Measurements from ENCODE around the gene ZMYND8. TPM values are rescaled to one million over a fixed set of nuclear protein-coding genes. Genes with fewer than 3 reads are reported as not detected.

ZMYND8 gene
- total and polyA plus RNA-seq, 10 of the 15 experiments (the other 5 are each of a cell fraction or from before 2014, with no cell fraction given) = 12.9 to 54.8 (median 23.1) TPM

DNA sequence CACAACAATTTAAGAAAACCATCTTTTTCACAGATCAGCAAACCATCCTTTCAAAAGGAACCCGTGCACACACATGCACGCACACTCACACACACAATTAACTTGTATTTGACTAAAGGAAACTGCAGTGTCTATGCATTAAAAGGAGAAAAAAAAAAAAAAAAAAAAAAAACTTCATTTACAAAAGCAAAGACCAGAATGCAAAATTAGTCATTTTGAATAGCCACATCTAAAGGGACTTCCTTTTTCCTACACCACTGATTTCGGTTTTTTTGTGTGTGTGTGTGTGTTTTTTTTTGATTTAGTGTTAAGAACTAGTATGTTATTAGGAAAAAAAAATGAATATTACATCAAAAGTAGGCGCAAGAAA lies 6.3 kb downstream of the ZMYND8 start (continued):
- TF ChIP-seq, protein P1, sequence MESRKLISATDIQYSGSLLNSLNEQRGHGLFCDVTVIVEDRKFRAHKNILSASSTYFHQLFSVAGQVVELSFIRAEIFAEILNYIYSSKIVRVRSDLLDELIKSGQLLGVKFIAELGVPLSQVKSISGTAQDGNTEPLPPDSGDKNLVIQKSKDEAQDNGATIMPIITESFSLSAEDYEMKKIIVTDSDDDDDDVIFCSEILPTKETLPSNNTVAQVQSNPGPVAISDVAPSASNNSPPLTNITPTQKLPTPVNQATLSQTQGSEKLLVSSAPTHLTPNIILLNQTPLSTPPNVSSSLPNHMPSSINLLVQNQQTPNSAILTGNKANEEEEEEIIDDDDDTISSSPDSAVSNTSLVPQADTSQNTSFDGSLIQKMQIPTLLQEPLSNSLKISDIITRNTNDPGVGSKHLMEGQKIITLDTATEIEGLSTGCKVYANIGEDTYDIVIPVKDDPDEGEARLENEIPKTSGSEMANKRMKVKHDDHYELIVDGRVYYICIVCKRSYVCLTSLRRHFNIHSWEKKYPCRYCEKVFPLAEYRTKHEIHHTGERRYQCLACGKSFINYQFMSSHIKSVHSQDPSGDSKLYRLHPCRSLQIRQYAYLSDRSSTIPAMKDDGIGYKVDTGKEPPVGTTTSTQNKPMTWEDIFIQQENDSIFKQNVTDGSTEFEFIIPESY (IDR thresholded peaks at IDR 0.05) = no peak
- TF ChIP-seq GATAD2B (conservative IDR thresholded peaks at IDR 0.05; ENCODE audit: low read depth) (no peak), IKZF2 (IDR thresholded peaks at IDR 0.05) (no peak), ATF7 (IDR thresholded peaks at IDR 0.05; ENCODE audit: low read depth) (peak; percentile 46; the same call in 1 of the 2 replicates), HDAC6 (IDR thresholded peaks at IDR 0.05; ENCODE audit: unreplicated experiment) (no peak), PAX5 (IDR thresholded peaks at IDR 0.05; ENCODE audit: borderline replicate concordance, low read depth, low read length) (no peak), STAT3 (IDR thresholded peaks at IDR 0.05; ENCODE audit: low read depth, low read length) (no peak), FOXM1 (IDR thresholded peaks at IDR 0.05; ENCODE audit: low read depth, low read length) (peak; percentile 81; the same call in 1 of the 2 replicates), FOS (IDR thresholded peaks at IDR 0.05; ENCODE audit: borderline replicate concordance, extremely low read depth, insufficient read length) (no peak), SMAD1 (IDR thresholded peaks at IDR 0.05; ENCODE audit: low read depth, partially characterized antibody) (no peak), RAD21 (IDR thresholded peaks at IDR 0.05; ENCODE audit: insufficient read depth, low read depth, low read length) (no peak), CBX5 (IDR thresholded peaks at IDR 0.05; ENCODE audit: low read depth) (no peak), RELA (IDR thresholded peaks at IDR 0.05; ENCODE audit: borderline replicate concordance, partially characterized antibody) (no peak)
- TF ChIP-seq, protein P2, sequence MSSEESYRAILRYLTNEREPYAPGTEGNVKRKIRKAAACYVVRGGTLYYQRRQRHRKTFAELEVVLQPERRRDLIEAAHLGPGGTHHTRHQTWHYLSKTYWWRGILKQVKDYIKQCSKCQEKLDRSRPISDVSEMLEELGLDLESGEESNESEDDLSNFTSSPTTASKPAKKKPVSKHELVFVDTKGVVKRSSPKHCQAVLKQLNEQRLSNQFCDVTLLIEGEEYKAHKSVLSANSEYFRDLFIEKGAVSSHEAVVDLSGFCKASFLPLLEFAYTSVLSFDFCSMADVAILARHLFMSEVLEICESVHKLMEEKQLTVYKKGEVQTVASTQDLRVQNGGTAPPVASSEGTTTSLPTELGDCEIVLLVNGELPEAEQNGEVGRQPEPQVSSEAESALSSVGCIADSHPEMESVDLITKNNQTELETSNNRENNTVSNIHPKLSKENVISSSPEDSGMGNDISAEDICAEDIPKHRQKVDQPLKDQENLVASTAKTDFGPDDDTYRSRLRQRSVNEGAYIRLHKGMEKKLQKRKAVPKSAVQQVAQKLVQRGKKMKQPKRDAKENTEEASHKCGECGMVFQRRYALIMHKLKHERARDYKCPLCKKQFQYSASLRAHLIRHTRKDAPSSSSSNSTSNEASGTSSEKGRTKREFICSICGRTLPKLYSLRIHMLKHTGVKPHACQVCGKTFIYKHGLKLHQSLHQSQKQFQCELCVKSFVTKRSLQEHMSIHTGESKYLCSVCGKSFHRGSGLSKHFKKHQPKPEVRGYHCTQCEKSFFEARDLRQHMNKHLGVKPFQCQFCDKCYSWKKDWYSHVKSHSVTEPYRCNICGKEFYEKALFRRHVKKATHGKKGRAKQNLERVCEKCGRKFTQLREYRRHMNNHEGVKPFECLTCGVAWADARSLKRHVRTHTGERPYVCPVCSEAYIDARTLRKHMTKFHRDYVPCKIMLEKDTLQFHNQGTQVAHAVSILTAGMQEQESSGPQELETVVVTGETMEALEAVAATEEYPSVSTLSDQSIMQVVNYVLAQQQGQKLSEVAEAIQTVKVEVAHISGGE (CRISPR knock-in tag; IDR thresholded peaks at IDR 0.05) = no peak
- TF ChIP-seq, protein P3, sequence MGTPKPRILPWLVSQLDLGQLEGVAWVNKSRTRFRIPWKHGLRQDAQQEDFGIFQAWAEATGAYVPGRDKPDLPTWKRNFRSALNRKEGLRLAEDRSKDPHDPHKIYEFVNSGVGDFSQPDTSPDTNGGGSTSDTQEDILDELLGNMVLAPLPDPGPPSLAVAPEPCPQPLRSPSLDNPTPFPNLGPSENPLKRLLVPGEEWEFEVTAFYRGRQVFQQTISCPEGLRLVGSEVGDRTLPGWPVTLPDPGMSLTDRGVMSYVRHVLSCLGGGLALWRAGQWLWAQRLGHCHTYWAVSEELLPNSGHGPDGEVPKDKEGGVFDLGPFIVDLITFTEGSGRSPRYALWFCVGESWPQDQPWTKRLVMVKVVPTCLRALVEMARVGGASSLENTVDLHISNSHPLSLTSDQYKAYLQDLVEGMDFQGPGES (IDR thresholded peaks at IDR 0.05) = no peak
- TF ChIP-seq, protein P4, sequence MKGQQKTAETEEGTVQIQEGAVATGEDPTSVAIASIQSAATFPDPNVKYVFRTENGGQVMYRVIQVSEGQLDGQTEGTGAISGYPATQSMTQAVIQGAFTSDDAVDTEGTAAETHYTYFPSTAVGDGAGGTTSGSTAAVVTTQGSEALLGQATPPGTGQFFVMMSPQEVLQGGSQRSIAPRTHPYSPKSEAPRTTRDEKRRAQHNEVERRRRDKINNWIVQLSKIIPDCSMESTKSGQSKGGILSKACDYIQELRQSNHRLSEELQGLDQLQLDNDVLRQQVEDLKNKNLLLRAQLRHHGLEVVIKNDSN (IDR thresholded peaks at IDR 0.05; ENCODE audit: borderline replicate concordance, extremely low read length, insufficient read depth, low read depth, low read length) = no peak
- TF ChIP-seq, protein P5, sequence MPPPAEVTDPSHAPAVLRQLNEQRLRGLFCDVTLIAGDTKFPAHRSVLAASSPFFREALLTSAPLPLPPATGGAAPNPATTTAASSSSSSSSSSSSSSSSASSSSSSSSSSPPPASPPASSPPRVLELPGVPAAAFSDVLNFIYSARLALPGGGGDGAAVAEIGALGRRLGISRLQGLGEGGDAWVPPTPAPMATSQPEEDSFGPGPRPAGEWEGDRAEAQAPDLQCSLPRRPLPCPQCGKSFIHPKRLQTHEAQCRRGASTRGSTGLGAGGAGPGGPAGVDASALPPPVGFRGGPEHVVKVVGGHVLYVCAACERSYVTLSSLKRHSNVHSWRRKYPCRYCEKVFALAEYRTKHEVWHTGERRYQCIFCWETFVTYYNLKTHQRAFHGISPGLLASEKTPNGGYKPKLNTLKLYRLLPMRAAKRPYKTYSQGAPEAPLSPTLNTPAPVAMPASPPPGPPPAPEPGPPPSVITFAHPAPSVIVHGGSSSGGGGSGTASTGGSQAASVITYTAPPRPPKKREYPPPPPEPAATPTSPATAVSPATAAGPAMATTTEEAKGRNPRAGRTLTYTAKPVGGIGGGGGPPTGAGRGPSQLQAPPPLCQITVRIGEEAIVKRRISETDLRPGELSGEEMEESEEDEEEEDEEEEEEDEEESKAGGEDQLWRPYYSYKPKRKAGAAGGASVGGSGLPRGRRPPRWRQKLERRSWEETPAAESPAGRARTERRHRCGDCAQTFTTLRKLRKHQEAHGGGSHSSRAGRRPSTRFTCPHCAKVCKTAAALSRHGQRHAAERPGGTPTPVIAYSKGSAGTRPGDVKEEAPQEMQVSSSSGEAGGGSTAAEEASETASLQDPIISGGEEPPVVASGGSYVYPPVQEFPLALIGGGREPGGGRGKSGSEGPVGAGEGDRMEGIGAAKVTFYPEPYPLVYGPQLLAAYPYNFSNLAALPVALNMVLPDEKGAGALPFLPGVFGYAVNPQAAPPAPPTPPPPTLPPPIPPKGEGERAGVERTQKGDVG (CRISPR knock-in tag; IDR thresholded peaks at IDR 0.05) = no peak

All from GM12878 (cell line).